NCI-H128 (cell line): ENCODE results near the gene TBC1D22A.

Source experiments
- DNase-seq: peaks from one replicate; lab custom pipeline; 2025; ENCODE audit not compliant: unreplicated experiment; lab: John Stamatoyannopoulos, UW

Gene TBC1D22A

DNA sequence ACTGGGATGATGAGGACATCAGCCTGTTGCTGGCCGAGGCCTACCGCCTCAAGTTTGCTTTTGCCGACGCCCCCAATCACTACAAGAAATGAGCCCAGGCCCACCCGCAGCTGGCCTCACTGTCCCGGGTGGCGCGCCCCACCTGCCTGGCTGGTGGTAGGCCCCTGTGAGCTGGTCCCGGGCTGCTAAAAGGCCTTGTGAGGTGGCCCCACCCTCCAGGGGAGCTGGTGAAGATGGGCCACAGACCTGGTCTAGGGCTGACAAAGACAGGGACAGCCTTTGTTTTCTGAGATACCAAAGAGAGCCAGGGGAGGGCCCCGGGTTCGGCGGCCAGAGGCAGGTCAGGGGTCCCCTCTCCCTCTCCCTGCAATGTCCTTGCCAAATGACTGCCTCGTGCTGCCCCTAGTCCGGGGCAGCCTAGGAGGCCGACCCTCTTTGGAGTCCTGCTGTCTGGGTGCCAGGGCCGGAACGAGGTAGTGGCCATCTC, 411.1 kb downstream of the TBC1D22A start:
- DNase-seq: no peak

DNA sequence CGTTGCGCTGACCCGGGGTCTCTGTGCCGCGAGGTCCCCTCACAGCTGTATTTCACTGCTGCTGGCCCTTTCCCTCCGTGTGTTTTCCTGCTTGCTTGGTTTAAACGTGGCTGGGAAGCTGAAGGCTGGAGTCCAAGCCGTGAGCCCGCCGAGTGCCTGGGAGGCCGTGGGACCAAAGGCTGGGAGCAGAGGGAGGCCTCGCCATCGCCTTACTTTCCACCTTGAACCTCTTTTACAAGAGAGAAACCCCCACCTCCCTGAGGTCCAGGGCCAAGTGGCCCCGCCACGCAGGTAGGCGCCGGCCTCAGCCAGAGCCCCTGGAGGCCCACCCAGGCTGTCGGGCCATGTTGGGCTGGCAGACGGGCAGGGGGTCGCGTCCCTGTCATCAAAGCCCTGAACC, 411.6 kb downstream of the TBC1D22A start:
- no peak for DNase-seq

DNA sequence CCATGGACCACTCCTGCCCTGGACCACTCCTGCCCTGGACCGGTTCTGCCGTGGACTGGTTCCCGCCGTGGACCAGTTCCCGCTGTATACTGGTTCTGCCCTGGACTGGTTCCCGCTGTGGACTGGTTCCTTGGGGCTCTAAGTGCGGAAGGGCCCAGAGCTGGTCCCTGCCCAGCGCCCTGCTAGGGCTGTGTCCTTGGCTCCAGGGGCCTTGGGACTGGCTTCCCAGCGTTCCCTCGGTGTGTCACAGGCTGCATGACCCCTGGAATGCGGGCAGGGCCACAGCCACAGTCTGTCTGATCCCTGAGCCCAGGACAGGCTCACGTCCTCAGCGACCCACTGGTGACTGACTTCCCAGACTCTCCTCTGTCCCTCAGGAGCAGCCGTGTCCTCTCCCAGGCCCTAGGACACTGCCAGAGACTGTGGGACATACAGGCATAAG, 412.2 kb downstream of the TBC1D22A start:
- no peak for DNase-seq

DNA sequence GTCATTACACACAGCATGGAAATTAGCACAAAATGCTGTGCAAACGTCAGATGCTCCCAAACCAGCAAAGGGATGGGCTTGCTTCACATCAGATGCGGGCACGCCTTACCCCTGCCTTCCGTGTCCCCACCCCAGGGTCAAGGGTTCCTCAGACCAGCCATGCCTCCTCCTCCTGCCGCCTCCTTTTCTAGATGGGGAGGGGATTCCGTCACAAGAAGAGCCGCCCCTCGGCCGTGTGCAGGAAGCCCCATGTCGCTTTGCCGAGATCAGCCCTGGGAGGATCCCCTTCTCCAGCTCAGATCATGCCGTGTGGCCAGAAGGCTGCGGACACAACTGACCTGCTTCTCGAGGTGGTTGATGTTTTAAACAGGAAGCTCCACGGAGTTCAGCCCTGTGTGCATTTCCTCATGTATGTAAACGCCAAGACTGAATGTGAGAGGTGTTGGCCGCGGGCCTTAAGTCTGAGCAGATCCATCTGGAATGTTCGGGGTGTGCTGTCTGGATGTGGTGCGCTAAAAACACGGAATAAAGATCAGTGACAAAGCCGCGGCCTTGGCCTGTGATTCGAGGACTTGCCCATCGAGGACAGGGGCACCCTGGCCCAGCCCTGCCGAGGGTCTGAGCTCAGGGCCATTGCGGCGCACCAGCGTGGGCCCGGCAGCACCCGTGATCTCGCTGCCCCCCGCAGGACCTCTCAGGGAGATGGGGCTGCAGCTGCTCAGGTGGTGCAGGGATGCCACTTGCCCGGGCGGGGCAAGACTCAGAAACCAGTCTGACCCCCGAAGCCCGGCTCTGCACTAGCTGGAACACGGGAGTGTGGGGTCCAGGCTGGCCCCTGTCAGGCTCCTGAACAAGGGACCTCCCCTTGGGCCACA, 412.9 kb downstream of the TBC1D22A start:
- DNase-seq: no peak

DNA sequence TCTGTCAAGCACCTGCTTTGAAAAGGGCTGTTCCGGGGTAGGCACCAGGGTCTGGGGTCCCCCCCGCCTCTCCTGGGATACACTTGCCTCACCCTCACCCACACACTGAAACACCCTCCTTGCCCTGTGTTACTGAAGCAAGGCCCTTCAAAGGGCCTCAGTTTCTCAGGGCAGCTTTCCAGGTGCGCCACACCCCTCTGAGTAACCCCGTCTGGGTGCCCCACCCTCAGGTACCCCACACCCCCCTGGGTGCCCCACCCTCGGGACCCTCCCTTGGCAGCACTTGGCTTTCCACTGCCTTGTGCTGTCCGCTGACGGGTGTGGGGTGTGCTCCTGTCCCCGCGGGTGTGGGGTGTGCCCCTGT, 413.6 kb downstream of the TBC1D22A start:
- DNase-seq: no peak

DNA sequence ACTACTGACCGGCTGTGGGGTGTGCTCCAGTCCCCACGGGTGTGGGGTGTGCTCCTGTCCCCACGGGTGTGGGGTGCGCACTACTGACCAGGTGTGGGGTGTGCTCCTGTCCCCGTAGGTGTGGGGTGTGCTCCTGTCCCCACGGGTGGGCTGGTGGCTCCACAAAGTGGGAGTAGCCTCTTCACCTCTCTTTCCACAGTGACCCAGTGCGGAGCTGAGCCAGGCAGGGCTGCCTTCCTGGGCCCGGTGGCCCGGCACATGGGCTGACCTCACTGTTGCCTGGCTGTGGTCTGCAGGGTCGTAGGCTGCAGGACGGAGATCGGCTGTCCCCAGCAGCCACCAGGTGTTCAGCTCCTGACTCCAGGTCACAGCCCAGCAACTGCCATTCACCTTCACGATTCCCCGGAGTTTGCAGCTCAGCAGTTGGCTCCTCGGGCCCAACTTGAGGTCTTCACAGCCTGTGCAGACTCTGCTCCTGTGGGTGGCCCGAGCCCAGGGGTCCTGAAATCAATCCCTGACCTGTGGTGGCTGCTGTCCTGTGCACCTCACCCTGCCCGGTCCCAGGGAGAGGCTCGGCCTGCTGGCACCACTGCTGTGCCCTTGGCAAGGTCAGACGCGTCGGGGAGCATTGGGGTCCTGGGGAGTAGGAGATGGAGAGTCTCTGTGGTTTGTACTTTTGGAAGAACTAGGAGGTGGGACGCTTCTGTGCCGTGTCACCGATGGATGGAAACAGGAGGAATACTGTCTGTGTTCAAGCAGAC, 414.3 kb downstream of the TBC1D22A start:
- DNase-seq: no peak

DNA sequence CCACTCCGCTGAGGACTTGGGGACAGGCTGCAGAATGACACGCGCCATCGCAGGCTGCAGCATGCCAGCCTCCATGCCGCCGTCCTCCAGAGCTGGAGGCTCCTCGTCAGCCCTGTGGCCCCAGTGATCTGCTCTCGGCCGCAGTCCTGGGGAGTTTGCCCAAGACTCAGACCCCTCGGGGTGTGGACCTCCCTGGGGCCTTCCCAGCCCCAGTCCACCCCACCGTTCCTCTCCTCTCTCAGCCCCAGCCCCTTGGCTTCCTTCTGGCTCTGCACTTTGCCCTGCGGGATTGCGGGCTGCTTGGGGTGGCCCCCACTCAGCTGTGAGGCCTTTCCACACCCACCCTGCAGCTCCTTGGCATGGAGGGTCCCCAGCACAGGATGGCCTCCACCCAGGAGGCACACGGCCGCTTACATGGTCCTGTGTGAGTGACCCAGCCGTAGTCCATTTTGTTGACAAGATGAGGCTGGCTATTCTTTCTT, 414.9 kb downstream of the TBC1D22A start:
- no peak for DNase-seq

DNA sequence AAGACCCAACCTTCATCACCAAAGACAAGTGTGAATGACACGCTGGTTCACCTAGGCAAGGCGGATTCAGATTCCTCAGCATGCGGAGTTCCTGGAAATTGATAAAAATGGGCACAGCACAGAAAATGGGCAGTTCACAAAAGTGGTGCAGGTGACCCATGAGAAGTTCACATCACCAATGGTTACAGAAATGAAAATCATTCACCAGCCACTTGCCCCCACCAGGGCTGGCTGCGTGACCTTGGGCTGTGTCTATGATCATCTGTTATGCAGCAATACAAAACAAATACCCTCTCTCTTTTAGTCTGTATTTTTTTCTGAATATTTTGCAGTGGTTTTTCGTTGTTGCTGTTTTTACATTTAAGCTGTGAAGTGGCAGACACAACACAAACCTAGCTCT, 415.9 kb downstream of the TBC1D22A start:
- DNase-seq: no peak

DNA sequence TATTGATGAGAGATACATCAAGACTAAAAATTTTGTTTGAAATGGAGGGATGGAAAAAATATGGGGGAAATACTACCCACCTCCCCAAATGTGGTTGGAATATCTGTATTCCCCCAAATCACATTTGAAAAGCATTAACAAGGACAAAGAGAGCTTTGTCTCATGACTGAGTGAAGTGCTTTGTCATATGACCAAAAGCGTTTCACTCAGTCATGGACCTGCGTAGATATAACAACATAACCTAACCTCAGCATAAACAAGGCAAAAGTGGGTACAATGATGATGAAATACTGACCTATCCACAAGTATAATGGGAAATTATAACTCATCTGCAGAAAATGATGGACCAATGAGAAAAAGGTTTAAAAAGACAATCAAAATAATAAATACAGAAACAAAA, 418.3 kb downstream of the TBC1D22A start:
- no peak for DNase-seq

DNA sequence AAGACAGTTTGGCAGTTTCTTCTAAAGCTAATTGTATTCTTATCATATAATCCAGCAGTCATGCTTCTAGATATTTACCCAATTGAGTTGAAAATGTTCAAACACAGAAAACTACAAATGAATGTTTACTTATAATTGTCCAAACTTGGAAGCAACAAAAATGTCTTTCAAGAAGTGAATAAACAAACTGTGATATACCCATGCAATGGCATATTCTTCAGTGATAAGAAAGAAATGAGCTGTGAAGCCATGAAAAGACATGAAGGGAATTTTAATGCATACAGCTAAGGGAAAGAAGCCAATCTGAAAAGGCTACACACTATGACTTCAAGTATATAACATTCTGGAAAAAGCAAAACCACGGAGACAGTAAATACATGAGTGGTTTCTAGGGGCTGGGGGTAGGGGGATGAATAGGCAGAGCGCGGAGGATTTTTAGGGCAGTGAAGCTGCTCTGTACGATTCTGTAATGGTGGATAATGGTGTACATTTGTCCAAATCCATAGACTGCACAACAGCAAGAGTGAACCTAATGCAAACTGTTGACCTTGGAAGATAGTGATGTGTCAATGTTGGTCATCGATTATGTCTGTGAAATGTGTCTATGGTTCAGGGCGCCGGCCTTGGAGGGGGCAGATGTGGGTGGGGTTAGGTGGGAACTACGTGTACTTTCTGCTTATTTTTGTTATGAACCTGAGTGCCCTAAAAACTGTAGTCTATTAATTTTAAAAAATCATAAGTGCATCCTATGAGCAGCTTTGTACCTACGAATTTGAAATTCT, 424.9 kb downstream of the TBC1D22A start:
- DNase-seq: no peak

DNA sequence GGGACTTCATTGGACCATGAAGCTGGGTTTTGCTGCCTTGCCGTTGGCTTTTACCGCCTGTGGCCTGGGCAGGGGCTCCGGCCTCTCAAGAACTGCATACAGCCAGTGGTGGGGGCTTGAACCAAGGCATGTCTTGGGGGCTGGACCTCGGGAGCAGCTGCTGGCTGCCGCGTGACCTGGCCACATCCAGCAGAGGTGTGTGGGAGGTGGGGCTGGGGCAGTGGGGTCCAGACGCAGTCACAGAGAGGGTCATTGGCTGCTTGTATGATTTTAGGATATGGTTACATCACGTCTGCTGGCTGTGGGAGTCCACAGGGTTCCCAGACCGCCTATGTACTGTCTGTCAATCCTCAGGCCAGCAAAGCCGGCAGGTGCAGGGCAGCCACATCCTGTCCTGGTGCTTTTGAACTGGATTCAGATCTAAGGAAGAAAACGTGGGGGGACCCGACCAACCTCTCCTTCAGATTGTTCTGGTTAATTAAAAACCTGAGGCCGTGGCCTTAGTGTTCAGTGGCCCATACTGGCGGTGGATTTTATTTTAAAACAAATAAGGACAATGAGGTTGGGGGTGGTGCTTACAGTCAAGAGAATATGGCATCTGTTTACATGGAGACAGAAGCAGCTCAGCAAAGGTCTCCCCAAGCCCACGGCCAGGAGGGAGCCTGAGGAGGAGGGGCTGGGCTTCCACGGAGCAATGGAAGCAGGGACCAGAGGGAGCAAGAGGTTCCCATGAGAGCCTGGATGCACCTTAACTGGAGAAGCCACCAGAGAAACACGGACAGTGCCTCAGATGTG, 426.0 kb downstream of the TBC1D22A start:
- DNase-seq: no peak

DNA sequence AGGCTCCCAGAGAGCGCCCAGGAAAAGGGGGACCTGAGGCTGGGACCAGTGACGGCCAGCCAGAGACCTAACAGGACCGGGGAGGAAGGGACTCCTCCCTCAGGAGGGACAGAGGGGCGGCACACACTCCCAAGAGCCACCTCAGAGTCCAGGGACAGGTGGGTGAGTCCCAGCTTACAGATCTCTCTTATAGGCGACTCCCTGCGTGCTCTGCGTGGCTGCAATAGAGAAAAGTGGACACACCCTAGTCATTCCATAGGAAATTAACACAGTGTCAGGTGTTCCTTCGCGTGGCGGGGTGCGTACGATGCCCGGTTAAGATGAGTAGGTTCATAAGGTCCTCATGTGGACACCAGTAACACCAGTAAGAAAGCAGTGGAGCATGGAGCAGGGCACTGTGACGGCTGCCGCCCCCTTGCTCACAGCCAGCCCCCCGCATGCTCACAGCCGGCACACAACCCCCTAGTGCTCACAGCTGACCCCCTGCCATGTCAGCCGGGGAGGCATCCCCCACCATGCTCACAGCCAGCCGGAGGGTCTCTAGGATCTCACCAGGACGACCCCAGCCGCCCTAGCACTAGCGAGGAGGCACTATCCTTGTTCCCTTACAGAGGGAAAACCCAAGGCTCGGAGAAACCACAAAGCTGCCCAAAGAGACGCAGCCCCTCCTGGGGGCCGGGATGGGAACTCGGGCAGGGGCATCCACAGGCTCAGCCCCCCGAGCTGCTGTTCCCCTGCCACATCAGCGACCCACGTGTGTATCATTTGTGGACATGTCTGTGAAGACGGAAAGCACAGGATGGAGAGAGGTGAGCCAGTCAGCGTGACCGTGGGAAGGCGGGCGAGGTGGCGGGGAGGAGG, 426.8 kb downstream of the TBC1D22A start:
- DNase-seq: no peak

DNA sequence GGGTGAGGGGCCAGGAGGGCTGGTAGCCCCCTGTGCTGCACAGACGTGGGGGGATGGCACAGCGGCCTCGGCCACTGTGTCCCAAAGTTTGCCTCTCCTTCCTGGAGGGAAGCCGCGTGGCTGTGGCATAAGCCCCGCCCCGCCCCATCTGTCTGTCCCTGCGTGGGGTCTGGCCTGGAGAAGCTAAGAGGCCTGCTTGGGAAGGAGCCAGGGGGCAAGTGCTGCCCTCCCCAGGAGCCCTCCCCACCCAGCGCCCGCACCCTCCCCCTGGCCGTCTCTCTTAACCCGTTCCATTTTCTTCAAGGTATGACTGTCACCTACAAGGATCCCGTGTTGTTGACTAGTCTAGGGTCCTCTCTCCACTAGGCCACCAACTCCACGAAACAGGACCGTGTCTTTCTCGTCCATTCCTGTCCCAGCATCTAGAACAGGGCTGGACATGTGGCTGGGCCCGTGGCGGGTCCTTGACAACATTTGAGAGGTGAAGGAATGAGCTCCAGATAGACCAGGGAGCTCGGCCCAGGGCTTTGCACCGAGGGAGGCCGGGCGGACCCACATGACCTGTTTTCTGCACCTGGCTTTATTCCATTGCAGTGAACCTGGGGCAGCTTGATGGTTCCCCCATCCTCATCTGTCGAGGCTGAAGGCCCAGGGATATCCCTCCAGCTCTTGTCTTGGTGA, 428.0 kb downstream of the TBC1D22A start:
- no peak for DNase-seq

DNA sequence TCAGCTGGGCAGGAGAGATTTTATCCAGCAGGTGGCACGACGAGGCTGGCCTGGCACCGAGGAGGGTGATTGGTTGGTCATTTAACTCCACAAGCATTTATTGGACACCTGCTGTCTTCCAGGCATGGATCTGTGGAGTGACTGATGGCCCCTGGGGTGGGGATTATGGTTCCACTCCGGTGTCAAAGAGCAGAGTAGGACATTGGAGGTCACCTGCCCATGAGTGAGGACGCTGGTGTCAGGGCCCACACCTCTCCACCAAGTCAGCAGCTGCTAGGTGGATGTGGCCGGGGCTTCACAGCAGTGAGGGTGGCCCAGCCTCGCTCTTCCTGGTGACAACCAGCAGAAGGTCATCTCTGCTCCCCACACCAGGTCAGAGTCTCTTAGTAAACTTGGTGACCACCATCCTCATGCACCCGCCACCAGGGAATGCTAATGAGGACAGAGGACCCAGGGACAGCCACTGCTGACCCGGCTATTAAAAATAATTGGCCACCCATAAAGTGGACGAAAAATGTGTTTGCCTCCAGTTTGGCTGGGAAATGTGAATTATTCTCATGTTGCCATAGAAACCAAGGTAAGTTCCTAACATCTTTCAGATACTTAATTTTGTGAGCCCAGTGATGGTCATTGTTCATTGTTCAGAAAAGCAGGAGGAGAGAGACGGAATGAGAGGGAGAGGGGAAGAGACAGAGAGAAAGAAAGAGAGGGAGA, 428.7 kb downstream of the TBC1D22A start:
- no peak for DNase-seq

DNA sequence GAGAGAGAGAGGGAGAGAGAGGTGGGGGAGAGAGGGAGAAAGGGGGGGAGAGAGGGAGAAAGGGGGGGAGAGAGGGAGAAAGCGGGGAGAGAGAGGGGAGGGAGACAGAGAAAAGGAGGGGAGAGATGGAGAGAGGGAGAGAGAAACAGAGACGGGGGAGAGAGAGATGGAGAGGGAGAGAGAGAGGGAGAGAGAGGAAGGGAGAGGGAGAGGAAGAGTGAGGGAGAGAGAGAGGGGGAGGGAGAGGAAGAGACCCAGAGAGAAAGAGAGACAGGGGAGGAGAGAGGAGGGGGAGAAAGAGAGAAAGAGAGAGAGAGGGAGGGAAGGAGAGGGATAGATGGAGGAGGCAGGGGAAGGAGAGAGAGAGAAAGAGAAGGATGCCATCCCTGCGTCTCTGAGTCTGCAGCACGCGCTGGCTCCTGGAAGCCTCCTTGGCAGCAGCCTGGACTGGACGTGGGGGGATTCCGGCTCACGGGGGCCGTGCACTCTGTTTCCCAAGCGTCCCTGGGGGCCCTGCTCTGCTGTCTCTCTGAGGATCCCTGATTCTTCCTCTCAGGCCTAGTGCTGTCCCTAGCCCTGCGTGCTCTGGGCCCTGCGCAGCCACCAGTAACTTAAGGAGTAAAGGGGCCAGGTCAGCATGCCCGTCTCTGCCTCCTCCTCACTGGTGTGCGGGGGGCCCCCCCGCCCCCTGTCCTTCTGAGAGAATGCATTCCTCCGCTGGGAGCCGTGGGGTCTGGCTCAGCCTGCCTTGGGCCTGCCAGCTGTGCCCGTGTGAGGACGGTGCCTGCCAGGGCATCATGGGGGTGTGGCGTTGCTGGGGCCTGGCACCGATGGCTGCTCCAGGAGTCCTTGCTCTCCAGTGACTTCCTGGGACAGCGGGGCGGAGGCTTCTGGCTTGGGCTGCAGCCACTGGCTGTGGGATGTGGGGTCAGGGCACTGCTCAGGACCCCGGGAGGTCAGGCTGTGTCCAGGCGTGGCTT, 429.5 kb downstream of the TBC1D22A start:
- no peak for DNase-seq

DNA sequence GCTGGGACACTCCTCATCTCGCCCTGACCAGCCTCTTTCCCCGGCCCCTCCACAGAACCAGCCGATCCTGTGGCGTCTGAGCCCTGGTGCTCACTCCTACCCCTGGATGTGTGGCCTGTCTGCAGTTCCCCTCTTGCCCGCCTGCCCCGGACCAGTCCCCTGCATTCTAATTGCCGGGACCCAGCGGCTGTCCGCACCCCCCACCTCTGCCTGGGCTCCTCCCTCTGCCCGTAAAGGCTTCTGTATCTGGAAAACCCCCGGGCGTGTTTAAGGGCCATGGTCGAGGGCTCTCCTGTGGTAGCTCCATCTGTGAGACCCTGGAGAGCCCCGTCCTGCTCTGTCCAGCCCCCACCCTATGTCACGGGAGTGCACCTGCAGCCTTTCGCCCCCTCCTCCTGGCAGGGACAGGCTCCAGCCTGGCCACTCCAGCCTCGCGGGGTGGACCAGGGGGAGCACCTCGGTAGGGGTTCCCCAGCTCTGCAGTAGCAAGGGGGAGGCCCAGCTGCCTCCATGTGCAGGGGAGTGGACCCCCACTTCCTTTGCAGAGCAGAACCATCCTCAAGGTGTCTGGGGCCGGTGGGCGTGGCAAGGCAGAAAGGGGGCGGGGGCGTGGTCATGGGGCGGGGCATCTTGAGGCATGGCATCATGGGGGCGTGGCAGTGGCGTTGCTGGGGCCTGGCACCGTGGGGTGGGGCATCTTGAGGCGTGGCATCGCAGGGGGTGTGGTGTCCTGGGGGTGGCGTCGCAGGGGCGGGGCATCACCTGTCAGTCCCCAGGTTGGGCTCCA, 430.4 kb downstream of the TBC1D22A start:
- DNase-seq: no peak
